Measurements from ENCODE around the gene LGI4.
A peak's percentile ranks its signal among the peaks of the same experiment; 100 is the strongest.
"Not testable (repeated sequence)": the region's sequence is repeated elsewhere in the genome, so short reads cannot be mapped to it uniquely, and the experiment has no call there.

The LGI4 gene

GRCh38 chr19:35105047-35105410 is 29.8 kb downstream of the LGI4 start:
- DNase-seq = no peak

DNA sequence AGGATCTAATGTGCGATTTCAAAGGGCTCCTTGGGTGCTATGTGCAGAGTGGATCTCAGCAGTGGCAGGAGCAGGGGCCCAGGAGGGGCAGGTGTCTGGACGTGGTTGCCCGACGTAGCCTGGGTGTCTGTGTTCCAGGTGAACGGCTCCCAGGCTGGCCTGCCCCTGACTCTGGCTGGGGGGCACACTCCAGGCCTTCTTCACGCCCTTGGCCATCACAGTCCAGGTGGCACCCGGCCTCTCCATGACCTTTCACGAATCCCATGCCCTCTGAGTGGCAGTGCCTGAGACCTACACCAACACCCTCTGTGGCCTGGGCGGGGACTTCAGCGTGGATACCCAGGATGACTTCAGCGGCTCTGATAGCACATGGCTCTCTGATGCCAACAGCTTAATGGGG is 30.5 kb downstream of the LGI4 start:
- DNase-seq = no peak

DNA sequence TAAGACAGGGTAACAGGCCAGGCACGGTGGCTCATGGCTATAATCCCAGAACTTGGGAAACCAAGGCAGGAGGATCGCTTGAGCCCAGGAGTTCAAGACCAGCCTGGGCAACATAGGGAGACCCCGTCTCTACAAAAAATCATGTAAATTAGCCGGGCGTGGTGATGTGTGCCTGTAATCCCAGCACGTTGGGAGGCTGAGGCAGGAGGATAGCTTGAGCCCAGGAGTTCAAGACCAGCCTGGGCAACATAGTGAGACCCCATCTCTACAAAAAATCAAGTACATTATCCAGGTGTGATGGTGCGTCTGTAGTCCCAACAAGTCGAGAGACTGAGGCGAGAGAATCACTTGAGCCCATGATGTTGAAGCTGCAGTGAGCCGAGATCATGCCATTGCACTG is 31.2 kb downstream of the LGI4 start:
- DNase-seq = not testable (repeated sequence)

- DNase-seq = not testable (repeated sequence)
Observed at GRCh38 chr19:35101949-35102348, 32.9 kb downstream of the LGI4 start.

DNA sequence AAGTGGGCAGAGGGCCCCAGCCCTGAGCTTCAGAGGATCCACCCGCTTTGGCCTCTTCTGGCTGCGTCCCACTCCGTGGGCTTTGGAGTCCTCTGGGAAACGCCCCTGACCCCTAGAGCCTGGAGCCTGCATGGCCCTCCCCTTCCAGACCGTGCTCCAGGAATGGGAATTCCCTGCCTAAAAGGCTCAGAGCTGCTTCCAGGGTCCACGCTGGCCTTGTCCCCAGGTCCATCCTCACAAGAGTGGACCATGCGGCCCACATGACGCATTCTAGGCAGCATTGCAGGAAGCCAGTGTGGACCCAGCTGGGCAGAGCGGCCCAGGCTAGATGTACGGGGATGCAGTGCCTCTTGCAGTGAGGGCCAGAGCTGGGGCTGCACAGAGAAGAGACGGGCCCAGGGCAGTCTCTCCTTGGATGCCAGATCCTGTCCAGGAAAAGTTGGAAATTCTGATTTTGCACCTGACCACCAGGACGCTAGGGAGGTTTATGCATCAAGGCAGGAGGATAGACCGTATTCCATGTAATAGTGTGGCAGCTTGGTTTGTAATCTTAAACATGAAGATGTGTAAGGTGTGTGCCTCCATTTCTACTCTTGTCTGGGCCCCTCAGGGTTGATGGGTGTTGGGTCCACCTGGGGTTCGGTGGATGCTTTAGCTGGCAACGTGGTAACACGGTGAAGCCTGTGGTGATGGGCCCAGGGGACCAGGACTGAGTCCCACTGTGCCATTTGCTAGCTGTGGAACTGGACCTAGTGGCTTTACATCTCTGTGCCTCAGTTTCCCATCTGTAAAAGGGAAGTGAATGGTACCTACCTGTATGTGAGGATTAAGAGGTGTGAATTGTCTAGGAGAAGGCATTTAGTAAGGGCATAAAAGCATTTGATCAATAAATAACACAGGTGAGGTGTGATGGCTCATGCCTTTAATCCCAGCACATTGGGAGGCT is 34.0 kb downstream of the LGI4 start:
- DNase-seq = no peak

DNA sequence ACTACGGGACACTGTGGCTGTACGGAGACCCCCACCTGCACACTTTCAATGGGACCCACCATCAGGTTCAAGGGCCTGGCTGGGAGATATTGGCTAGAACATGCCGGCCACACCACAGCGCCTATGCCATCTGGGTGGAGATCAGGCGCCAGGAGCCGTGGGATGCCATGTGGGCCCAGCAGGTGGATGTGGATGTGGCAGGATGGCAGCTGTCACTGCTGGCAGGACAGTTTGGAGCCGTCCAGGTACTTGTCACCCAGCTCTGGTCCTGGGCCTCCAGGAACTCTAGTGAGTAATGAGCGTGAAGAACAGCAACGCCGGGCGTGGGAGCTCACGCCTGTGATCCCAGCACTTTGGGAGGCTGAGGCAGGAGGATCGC is 35.0 kb downstream of the LGI4 start:
- no peak for DNase-seq

DNA sequence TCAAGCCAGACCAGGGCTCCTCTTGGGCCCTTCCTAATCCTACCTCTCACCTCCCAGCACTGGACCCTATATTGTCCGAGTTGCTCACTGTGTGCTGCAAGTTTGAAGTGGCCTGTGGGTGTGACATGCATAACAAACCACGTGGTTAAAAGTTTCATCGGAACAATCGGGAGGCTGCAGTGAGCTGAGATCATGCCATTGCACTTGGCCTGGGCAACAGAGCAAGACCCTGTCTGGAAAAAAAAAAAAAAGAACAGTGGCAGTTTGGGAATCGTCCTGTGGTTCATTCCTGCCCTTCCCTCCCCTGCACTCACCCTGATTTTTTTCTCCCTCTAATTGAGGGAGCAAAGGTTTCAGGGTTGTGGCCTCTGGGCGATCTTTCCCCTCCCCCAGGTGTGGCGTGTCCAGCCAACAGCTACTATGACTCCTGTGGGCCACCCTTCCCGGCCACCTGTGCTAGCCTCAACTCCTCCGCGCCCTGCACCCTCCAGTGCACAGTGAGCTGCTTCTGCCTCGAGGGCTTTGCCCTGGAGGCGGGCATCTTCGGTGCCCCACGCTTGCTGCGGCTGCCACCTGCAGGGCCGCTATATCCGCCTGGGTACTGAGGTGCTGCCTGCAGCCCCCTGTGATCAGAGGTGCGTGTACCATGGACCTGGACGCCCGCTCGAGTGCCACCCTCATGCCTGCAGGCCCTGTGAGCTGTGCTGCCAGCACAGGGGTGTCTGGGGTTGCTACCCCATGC is 35.5 kb downstream of the LGI4 start:
- no peak for DNase-seq

GRCh38 chr19:35098413-35099049 is 36.3 kb downstream of the LGI4 start:
- DNase-seq = no peak

DNA sequence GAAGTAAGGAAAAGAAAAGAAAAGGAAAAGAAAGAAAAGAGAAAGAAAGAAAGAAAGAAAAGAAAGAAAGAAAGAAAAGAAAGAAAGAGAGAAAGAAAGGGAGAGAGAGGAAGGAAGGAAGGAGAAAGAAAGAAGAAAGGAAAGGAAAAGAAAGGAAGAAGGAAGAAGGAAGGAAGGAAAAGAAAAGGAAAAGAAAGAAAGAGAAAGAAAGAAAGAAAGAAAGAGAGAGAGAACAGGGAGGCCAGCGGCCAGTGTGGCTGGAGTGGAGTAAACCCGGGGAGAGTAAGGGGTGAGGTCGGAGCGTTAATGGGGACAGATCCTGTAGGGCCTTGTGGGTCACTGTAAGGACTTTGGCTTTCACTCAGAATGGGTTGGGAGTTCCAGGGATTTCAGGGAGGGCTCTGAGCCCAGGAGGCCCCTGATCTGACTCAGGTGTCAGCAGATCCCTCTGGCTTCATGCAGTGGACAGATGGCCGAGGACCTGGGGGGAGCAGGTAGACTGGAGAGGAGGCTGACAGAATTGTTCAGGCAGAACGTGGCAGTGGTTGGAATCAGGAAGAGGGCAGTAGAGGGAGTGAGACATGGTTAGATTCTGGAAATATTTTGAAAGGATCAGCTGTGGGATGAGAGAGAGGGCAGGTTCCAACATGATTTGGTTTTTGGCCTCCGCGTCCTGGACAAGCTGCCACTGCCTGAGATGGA is 39.0 kb downstream of the LGI4 start:
- no peak for DNase-seq

DNA sequence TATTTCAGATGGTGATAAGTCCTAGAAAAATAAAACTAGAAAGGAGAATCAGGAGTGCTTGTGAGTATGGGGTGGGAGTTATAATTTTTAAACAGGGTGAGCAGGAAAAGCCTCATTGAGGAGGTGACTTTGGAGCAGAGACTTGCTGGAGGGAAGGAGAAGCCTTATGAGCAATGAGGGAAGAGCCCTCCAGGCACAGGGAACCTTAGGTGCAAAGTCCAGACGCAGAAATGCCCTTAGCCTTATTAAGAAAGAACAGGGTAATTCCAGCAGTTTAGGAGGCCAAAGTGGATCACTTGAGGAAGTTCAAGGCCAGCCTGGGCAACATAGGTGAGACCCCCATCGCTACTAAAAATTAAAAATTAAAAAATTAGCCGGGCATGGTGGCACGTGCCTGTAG is 40.2 kb downstream of the LGI4 start:
- DNase-seq = no peak

DNA sequence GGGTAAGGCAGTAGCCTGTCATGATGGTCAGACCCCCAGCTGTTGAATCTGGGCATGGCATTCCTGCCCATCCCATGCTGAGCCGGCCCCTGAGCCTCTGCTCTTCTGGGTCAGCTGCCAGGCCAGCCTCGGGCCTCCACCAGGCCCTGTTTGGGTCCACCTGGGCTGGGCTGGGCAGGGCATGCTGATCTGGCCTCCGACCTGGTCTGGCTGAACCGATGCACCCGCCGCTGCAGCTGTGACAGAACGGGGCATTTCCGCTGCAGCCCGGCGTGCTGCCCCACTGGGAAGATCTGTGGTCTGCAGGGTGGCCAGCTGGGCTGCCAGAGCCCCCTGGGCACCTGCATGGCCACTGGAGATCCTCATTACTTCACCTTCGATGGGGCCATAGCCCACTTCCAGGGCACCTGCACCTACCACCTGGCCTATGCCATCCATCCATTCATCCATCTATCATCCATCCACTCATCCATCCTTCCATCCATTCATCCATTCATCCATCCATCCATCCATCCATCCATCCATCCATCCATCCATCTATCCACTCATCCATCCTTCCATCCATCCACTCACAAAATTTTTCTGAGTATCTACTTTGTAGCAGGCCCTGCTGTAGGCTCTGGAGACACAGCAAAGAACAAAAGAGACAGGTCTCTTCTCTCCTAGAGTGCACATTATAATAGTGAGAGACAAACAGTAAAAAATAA is 40.8 kb downstream of the LGI4 start:
- DNase-seq = no peak

DNA sequence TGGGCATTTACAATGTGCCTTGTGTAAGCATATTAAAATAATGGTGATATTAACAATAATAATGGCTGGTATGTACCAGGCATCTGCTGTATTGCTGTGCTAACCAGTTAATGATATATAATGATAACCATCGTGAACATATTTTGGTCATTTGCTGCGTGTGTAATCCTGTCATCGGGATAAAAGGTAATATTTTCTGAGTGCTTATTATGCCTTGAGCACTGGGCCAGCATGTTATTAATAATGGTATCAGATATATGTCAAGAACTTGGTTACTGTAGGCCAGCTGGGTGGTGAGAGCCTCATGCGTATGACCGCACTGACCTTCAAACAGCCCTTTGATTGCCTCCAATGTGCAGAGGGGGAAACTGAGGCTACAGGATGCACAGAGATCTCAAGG is 41.4 kb downstream of the LGI4 start:
- DNase-seq = no peak

DNA sequence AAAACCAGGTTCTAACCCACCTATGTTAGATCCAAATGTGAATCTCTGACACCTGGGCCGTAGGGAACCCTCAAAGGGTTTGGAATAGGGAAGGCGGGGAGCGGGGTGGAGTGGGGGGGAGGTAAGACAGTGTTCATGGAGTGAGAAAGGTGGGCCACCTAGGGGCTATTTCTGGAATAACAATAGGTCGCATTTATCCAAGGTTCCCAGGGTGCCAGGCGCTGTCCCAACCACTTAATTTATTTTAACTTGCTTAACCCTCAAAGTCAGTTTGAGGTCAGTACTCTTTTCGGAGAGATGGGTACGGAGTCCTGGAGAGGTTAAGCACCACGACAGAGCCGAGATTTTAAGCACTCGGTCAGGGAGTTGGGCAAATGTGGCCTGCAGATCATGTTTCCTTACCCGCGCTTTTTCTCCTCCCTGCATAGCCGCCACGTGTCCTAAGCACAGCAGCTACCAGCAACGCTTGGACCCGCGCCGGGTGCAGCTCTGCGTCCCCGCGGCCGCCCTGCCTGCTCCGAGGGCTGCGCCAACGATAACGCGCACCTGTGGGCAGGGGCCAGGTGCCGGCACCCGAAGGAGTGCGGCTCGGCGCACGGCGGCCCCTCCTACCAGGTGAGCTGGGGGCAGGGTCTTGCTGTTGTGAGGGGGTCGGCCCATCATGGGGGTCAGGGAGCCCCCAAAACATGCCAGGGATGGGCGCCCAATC is 44.2 kb downstream of the LGI4 start:
- peak; percentile 39 for DNase-seq

DNA sequence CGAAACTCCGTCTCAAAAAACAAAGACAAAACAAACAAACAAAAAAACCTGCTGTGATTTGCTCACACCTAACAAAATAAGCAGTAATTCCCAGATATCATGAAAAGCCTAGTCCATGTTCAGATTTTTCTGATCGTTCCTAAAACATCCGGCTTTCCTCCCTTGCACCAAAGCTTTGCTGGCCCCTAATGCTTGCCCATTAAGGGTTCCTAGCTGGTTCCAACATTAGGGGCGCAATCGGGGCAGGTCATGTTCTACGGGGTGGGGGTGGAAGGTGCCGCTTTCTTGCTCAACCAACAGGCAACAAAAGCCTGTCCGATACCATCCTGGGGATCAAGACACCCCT is 44.7 kb downstream of the LGI4 start:
- DNase-seq = no peak

GRCh38 chr19:35089554-35089953 is 45.3 kb downstream of the LGI4 start:
- no peak for DNase-seq

DNA sequence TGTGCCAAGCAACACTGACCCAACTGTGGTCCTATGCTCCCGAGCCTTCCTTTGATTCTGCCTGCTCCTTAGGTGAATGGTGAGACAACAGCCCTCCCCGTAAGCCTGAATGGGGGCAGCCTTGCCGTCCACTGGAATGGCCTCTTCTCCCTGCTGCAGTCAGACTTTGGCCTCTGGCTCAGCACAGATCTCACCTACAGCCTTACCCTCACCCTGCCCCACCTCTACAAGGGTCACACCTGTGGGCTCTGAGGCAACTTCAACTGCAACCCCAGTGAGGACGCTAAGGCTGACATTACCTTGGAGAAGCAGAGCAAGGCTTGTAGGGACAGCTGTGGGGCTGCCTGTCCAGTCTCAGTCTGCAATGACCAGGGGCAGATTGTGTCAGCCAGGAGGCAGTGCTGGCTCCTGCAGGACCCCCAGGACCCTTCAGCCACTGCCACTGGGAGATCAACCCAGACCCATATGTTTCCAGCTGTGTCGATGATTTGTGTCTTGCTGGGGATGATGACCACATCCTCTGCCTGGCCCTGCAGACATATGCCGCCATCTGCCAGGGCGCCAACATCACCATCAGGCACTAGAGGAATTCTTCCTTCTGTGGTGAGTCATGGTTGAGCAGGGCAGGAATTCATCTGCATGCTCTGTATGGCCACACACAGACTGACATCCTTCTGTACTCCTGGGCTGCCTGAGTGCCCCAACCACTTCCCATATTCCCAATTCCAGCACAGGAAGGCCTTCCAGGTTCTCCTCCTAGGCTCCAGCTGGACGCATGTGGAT is 46.5 kb downstream of the LGI4 start:
- DNase-seq = no peak

DNA sequence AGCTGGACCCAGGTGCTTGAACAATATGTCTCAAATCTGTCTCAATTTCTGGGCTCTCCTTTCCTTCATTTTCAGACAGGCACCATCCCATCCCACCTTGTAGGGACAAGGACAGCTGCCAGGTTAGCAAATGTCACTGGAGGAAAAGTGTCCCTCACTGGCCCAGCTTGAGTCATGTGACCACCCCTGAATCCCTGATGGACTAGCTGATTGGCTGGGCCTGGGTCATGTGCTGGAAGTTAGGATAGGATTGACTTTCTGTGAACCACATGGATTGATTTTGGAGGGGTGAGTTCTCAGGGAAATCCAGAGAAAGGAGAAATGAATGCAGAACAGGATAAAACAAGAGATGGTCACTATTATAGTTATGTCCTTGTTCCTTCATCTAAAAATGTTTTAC is 47.5 kb downstream of the LGI4 start:
- no peak for DNase-seq

DNA sequence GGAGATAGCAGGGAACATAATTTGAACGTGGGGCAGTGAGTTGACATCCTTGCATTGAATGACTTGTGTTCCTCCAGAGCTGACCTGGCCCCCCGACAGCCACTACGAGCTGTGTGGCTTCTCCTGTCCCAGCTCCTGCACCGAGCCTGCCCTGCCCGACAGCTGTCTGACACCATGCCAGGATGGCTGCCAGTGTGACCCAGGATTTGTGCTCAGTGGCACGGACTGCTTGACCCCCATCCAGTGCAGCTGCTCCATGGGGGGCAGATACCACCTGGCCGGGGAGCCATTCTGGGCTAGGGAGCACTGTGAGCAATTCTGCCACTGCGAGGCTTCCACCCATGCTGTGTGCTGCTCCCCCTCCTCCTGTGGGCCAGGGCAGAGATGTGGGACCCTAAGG is 48.4 kb downstream of the LGI4 start:
- no peak for DNase-seq

DNA sequence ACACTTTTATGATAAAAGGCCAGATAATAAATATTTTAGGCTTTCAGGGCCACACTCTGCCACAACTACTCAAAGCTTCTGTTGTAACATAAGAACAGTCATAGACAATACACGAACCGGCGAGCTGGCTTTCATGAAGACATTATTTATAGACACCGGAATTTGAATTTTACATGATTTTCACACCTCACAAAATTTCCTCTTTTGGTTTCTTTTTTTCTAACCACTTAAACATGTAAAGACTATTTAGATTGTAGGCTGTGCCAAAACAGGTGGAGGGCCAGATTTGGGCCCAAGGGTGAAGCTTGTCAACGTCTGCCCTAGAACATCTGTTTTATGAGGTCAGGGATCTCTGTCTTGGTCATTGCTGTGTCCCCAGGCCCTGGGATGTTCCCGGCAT is 48.9 kb downstream of the LGI4 start:
- DNase-seq = no peak

- DNase-seq = no peak
Observed at GRCh38 chr19:35084509-35084762, 50.4 kb downstream of the LGI4 start.

- no peak for DNase-seq
Observed at GRCh38 chr19:35083691-35084508, 51.0 kb downstream of the LGI4 start.

Data from NCI-H1105 treated with DMSO at 0.1 percent for 48 hours (cell line).